Measurements from ENCODE around the gene GHRH. TPM values are rescaled to one million over a fixed set of nuclear protein-coding genes. Genes with fewer than 3 reads are reported as not detected.

Gene GHRH
- total RNA-seq, 1 experiment from 2014 or later: 0.74 TPM

DNA sequence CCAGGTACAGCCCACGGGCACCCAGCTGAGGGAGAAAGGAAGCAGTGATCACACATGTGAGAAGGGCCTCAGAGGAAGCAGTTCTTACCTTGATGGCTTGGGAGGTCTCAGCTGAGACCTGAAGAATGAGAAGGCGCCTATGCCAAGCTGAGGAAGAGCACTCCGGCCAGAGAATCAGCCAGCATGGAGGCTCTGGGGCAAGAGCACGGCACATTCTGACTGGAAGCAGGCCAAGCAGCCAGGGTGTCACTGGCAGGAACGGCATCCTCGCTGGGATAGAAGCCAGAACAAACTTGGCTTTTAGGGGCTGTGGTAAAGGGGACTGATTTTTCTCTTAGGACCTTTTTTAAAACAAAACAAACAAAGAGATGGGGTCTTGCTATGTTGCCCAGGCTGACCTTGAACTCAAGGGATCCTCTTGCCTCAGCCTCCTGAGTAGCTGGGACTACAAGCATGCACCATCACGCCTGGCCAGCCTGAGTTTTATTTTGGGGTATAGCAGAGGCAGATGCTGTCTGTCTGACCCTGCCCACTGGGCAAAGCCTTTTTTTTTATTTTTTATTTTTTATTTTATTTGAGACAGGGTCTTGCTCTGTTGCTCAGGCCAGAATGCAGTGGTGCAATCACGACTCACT lies 17.6 kb downstream of the GHRH start (continued):
- TF ChIP-seq, protein P1, sequence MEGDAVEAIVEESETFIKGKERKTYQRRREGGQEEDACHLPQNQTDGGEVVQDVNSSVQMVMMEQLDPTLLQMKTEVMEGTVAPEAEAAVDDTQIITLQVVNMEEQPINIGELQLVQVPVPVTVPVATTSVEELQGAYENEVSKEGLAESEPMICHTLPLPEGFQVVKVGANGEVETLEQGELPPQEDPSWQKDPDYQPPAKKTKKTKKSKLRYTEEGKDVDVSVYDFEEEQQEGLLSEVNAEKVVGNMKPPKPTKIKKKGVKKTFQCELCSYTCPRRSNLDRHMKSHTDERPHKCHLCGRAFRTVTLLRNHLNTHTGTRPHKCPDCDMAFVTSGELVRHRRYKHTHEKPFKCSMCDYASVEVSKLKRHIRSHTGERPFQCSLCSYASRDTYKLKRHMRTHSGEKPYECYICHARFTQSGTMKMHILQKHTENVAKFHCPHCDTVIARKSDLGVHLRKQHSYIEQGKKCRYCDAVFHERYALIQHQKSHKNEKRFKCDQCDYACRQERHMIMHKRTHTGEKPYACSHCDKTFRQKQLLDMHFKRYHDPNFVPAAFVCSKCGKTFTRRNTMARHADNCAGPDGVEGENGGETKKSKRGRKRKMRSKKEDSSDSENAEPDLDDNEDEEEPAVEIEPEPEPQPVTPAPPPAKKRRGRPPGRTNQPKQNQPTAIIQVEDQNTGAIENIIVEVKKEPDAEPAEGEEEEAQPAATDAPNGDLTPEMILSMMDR (IDR thresholded peaks at IDR 0.05): no peak
- TF ChIP-seq ETV6 (CRISPR knock-in tag; IDR thresholded peaks at IDR 0.05): no peak
- TF ChIP-seq, protein P2, sequence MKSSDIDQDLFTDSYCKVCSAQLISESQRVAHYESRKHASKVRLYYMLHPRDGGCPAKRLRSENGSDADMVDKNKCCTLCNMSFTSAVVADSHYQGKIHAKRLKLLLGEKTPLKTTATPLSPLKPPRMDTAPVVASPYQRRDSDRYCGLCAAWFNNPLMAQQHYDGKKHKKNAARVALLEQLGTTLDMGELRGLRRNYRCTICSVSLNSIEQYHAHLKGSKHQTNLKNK (CRISPR knock-in tag; IDR thresholded peaks at IDR 0.05): no peak

DNA sequence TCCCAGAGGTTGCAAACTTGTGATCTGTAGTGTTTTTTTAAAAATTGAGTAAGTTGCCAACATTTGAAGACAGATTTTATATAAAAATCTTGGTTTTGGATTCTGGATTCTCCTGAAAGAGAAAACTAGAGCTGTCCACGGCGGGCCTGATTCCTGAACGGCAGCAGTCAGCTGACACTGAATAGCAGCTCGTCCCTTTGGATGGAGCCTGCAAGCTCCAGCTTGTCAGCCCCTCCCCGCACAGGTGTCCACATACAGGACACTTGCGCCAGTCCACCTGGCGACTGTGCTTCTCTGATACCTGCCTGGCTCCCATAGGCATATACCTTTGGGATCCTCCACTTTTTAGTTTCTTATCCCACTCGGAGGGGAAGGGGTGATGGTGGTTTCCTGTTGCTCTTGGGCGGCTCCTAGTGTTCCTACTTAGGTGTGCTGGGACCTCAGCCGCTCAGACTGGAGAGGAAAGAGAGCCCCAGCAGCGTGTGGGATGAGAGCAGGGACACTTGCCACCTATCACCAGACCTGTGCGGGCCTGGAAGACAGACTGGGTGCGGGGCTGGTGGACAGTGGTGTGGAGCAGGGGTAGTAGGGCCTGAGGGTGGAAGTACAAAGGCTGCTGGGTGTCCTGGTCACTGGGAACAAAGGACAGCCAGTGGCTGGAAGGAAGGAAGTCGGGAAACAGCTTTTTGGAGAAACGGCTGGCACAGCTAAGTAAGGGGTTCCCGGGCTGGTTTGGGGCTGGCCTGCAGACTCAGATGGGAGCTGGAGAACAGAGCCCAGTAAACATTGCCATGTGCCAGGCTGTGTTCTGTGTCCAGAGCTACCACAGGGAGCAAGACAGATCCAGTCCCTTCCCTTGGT lies 18.3 kb downstream of the GHRH start:
- no peaks in the 10 kb centered on the region for H3K9me3 Mint-ChIP-seq
- DNase-seq (ENCODE audit: low spot score) (peak; percentile 56), ATAC-seq (peak; percentile 81)
- H3K36me3 Mint-ChIP-seq: peaks cover 55% of the 10 kb centered on the region
- ChIA-PET POLR2A (no interaction called here), CTCF (interaction anchor here (0.6 to 2.4 kb wide), 8 partner anchors 8 to 153 kb away, joined by 3 to 14 read pairs (median 4); no protein-coding TSS in a partner anchor)
- H3K27me3 Mint-ChIP-seq (ENCODE audit: low read depth): no peaks in the 10 kb centered on the region
- TF ChIP-seq TP53 (CRISPR knock-in tag; IDR thresholded peaks at IDR 0.05) (0 out of 2 replicates have a peak, but pooled peaks have one; percentile 47), FOXJ3 (CRISPR knock-in tag; IDR thresholded peaks at IDR 0.05; ENCODE audit: borderline replicate concordance) (no peak), RORB (CRISPR knock-in tag; IDR thresholded peaks at IDR 0.05) (no peak), FOXK1 (CRISPR knock-in tag; IDR thresholded peaks at IDR 0.05) (no peak), ZNF396 (CRISPR knock-in tag; IDR thresholded peaks at IDR 0.05; ENCODE audit: borderline replicate concordance) (no peak), NR2C2 (CRISPR knock-in tag; IDR thresholded peaks at IDR 0.05) (no peak), TEAD1 (CRISPR knock-in tag; IDR thresholded peaks at IDR 0.05) (no peak), FOXP1 (CRISPR knock-in tag; IDR thresholded peaks at IDR 0.05; ENCODE audit: borderline replicate concordance) (peak; percentile 17; the same call in 1 of the 2 replicates)
- TF ChIP-seq, protein P3, sequence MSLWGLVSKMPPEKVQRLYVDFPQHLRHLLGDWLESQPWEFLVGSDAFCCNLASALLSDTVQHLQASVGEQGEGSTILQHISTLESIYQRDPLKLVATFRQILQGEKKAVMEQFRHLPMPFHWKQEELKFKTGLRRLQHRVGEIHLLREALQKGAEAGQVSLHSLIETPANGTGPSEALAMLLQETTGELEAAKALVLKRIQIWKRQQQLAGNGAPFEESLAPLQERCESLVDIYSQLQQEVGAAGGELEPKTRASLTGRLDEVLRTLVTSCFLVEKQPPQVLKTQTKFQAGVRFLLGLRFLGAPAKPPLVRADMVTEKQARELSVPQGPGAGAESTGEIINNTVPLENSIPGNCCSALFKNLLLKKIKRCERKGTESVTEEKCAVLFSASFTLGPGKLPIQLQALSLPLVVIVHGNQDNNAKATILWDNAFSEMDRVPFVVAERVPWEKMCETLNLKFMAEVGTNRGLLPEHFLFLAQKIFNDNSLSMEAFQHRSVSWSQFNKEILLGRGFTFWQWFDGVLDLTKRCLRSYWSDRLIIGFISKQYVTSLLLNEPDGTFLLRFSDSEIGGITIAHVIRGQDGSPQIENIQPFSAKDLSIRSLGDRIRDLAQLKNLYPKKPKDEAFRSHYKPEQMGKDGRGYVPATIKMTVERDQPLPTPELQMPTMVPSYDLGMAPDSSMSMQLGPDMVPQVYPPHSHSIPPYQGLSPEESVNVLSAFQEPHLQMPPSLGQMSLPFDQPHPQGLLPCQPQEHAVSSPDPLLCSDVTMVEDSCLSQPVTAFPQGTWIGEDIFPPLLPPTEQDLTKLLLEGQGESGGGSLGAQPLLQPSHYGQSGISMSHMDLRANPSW (CRISPR knock-in tag; conservative IDR thresholded peaks at IDR 0.05; ENCODE audit: low read depth): 0 out of 2 replicates have a peak, but pooled peaks have one; percentile 39
- TF ChIP-seq, protein P2 (CRISPR knock-in tag; IDR thresholded peaks at IDR 0.05): no peak
- TF ChIP-seq, protein P4, sequence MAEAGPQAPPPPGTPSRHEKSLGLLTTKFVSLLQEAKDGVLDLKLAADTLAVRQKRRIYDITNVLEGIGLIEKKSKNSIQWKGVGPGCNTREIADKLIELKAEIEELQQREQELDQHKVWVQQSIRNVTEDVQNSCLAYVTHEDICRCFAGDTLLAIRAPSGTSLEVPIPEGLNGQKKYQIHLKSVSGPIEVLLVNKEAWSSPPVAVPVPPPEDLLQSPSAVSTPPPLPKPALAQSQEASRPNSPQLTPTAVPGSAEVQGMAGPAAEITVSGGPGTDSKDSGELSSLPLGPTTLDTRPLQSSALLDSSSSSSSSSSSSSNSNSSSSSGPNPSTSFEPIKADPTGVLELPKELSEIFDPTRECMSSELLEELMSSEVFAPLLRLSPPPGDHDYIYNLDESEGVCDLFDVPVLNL (CRISPR knock-in tag; IDR thresholded peaks at IDR 0.05; ENCODE audit: borderline replicate concordance, low read depth): no peak
- TF ChIP-seq, protein P5, sequence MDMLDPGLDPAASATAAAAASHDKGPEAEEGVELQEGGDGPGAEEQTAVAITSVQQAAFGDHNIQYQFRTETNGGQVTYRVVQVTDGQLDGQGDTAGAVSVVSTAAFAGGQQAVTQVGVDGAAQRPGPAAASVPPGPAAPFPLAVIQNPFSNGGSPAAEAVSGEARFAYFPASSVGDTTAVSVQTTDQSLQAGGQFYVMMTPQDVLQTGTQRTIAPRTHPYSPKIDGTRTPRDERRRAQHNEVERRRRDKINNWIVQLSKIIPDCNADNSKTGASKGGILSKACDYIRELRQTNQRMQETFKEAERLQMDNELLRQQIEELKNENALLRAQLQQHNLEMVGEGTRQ (CRISPR knock-in tag; IDR thresholded peaks at IDR 0.05): no peak
- H3K4me3 Mint-ChIP-seq: no peak overlapping the region
- peak overlapping the region; percentile 97 for H3K27ac Mint-ChIP-seq
- H3K4me1 Mint-ChIP-seq: peaks cover 22% of the 10 kb centered on the region
